Osteoblast (primary cell): Measurements from ENCODE around the gene OR10X1. TPM values are rescaled to one million over a fixed set of nuclear protein-coding genes. Genes with fewer than 3 reads are reported as not detected.

Experiments
- DNase-seq: peaks from one replicate; pipeline ENCODE4 v3.0.0; 2011; ENCODE audit warnings: low spot score, mixed read lengths; ENCODE audit not compliant: insufficient read length; ENCODE audit errors: missing footprints
- H2AFZ ChIP-seq: 2 replicates; pipeline ENCODE4 v1.6.0; 2011; ENCODE audit warnings: mild to moderate bottlenecking, low read length
- H3K27ac ChIP-seq: 2 replicates; pipeline ENCODE4 v1.5.1; 2011; ENCODE audit warnings: mild to moderate bottlenecking, low read depth, low read length, moderate library complexity
- H3K27me3 ChIP-seq: 2 replicates; pipeline ENCODE4 v1.6.0; 2012; ENCODE audit warnings: mild to moderate bottlenecking, control low read depth, inconsistent platforms, low read length, moderate library complexity; ENCODE audit not compliant: insufficient read depth
- H3K36me3 ChIP-seq: 2 replicates; pipeline ENCODE4 v1.5.1; 2011; ENCODE audit warnings: mild to moderate bottlenecking, low read length, control low read depth, moderate library complexity; ENCODE audit not compliant: insufficient read depth
- H3K4me1 ChIP-seq: 2 replicates; pipeline ENCODE4 v1.5.1; 2011; ENCODE audit warnings: mild to moderate bottlenecking, low read length, control low read depth, moderate library complexity; ENCODE audit not compliant: insufficient read depth
- H3K4me2 ChIP-seq: 2 replicates; pipeline ENCODE4 v1.6.0; 2011; ENCODE audit warnings: mild to moderate bottlenecking, low read length; ENCODE audit not compliant: insufficient read depth
- H3K4me3 ChIP-seq: fragments of 200-600 bp; sonication (generic); 3 replicates; pipeline ENCODE4 v1.5.1; 2012; ENCODE audit warnings: mild to moderate bottlenecking, low read length, inconsistent platforms; ENCODE audit not compliant: insufficient read depth
- H3K79me2 ChIP-seq: 2 replicates; pipeline ENCODE4 v1.6.0; 2012; ENCODE audit warnings: mild to moderate bottlenecking, low read length, control low read depth, inconsistent platforms; ENCODE audit not compliant: insufficient read depth
- H3K9me3 ChIP-seq: 2 replicates; pipeline ENCODE4 v1.5.1; 2011; ENCODE audit warnings: low read depth, low read length, control low read depth
- H4K20me1 ChIP-seq: 2 replicates; pipeline ENCODE4 v1.6.0; 2012; ENCODE audit warnings: mild to moderate bottlenecking, low read length, control low read depth; ENCODE audit not compliant: insufficient read depth
- CTCF ChIP-seq: IDR thresholded peaks from 2 replicates; pipeline ENCODE4 v1.5.1; 2011; ENCODE audit warnings: mild to moderate bottlenecking, low read depth, low read length, moderate library complexity; ENCODE audit errors: extremely low read depth
- total RNA-seq: library from RNA; depleted of rRNA; stranded (reverse); fragments of >200 nt; gene quantifications from 2 replicates; pipeline ENCODE4 v1.2.3, GENCODE V29; 2012

OR10X1 gene
- total RNA-seq: not detected in 2 replicates

- TF ChIP-seq CTCF: no peak
- Histone ChIP-seq H3K4me3 (no peak within 1 kb of the TSS), H3K27ac (no peak within 1 kb of the TSS), H2AFZ (no peak within 1 kb of the TSS), H3K4me2 (no peak within 1 kb of the TSS), H3K27me3 (no peaks in the 10 kb centered on the region), H3K4me1 (no peaks in the 10 kb centered on the region), H3K9me3 (no peaks in the 10 kb centered on the region), H3K79me2 (no peaks in the 10 kb centered on the region), H4K20me1 (no peaks in the 10 kb centered on the region), H3K36me3 (no peaks in the 10 kb centered on the region)
- no peak for DNase-seq
Measured at GRCh38 chr1:158579733-158580132, at the start of gene OR10X1. TSS of gene OR10X1 (minus strand) at chr1:158579899. CDS start at chr1:158579899, 0 bp downstream.

GRCh38 chr1:158613764-158614163, 34.1 kb upstream of the OR10X1 start:
- no peak for DNase-seq
- TF ChIP-seq CTCF: no peak
- H3K9me3 ChIP-seq: no peaks in the 10 kb centered on the region
- H3K4me2 ChIP-seq: no peak overlapping the region
- no peak overlapping the region for H2AFZ ChIP-seq
- no peaks in the 10 kb centered on the region for H3K36me3 ChIP-seq
- no peaks in the 10 kb centered on the region for H3K79me2 ChIP-seq
- no peaks in the 10 kb centered on the region for H3K27me3 ChIP-seq
- no peaks in the 10 kb centered on the region for H4K20me1 ChIP-seq
- no peak overlapping the region for H3K4me3 ChIP-seq
- H3K27ac ChIP-seq: no peak overlapping the region
- H3K4me1 ChIP-seq: no peaks in the 10 kb centered on the region

GRCh38 chr1:158611916-158612315, 32.2 kb upstream of the OR10X1 start:
- DNase-seq: no peak
- no peaks in the 10 kb centered on the region for H3K9me3 ChIP-seq
- no peak for TF ChIP-seq CTCF
- no peak overlapping the region for H3K27ac ChIP-seq
- no peaks in the 10 kb centered on the region for H3K27me3 ChIP-seq
- no peak overlapping the region for H3K4me2 ChIP-seq
- no peak overlapping the region for H3K4me3 ChIP-seq
- H2AFZ ChIP-seq: no peak overlapping the region
- no peaks in the 10 kb centered on the region for H3K4me1 ChIP-seq
- H3K79me2 ChIP-seq: no peaks in the 10 kb centered on the region
- H4K20me1 ChIP-seq: no peaks in the 10 kb centered on the region
- no peaks in the 10 kb centered on the region for H3K36me3 ChIP-seq

GRCh38 chr1:158607296-158607695, 27.6 kb upstream of the OR10X1 start:
- Histone ChIP-seq H3K79me2 (no peaks in the 10 kb centered on the region), H4K20me1 (no peaks in the 10 kb centered on the region), H3K27me3 (no peaks in the 10 kb centered on the region), H3K4me1 (no peaks in the 10 kb centered on the region), H3K36me3 (no peaks in the 10 kb centered on the region), H3K9me3 (no peaks in the 10 kb centered on the region), H2AFZ (no peak overlapping the region), H3K4me3 (no peak overlapping the region), H3K4me2 (no peak overlapping the region), H3K27ac (no peak overlapping the region)
- DNase-seq: no peak
- TF ChIP-seq CTCF: no peak
